ENCODE results near the gene CLIP4. TPM values are rescaled to one million over a fixed set of nuclear protein-coding genes. Genes with fewer than 3 reads are reported as not detected.

Gene CLIP4
- total and polyA plus RNA-seq, 2 of the 4 experiments (the other 2 are of a cell fraction): 29.7 to 66.3 TPM

- Histone ChIP-seq H3K18ac (ENCODE audit: low read depth, low read length) (no peak overlapping the region), H4K5ac (ENCODE audit: low read depth, low read length) (no peak overlapping the region), H3K56ac (ENCODE audit: extremely low read depth, insufficient read depth, low read length) (no peak overlapping the region), H2AK9ac (replicated peaks; ENCODE audit: low read depth, low read length, poor library complexity) (no peak overlapping the region), H2BK20ac (ENCODE audit: low read depth, low read length) (no peak overlapping the region), H4K8ac (ENCODE audit: low read depth in 2 of 2, low read length in 2 of 2) (no peak overlapping the region), H2BK15ac (ENCODE audit: low read depth, low read length) (no peak overlapping the region), H3K9me1 (ENCODE audit: insufficient read depth, low read length) (peaks cover 5% of the 10 kb centered on the region; the same call in 1 of the 2 replicates), H2AK5ac (ENCODE audit: low read depth, low read length) (no peak overlapping the region), H3K27ac (ENCODE audit: insufficient read depth, low read length) (no peak overlapping the region), H2BK120ac (ENCODE audit: low read depth, low read length) (no peak overlapping the region), H3K4me2 (ENCODE audit: low read depth, low read length) (no peak overlapping the region), H3K23ac (ENCODE audit: low read depth, low read length) (no peak overlapping the region), H3K14ac (replicated peaks; ENCODE audit: low read depth, low read length) (no peak overlapping the region), H3K36me3 (ENCODE audit: control insufficient read depth, insufficient read depth, low read length) (peaks cover 16% of the 10 kb centered on the region), H3K4me1 (ENCODE audit: control insufficient read depth, insufficient read depth, low read length) (peaks cover 5% of the 10 kb centered on the region), H2AFZ (replicated peaks; ENCODE audit: low read length, poor library complexity) (no peak overlapping the region), H3K9ac (ENCODE audit: low read depth, low read length) (no peak overlapping the region), H3K4me3 (ENCODE audit: insufficient read depth, low read depth, low read length) (no peak overlapping the region), H4K91ac (ENCODE audit: insufficient read depth, low read depth, low read length) (no peak overlapping the region), H3K27me3 (ENCODE audit: control insufficient read depth, insufficient read depth, low read length) (no peaks in the 10 kb centered on the region), H4K20me1 (ENCODE audit: insufficient read depth, low read length) (no peaks in the 10 kb centered on the region), H2BK5ac (ENCODE audit: low read depth, low read length, poor library complexity, severe bottlenecking) (no peak overlapping the region), H3K9me3 (ENCODE audit: control insufficient read depth, insufficient read depth, low read length) (no peaks in the 10 kb centered on the region), H3K79me1 (ENCODE audit: low read depth in 1 of 2, low read length in 2 of 2) (peaks cover 4 to 6% of the 10 kb centered on the region in 2 experiments; a peak in 1 of 4 replicates), H3K4ac (ENCODE audit: low read depth, low read length) (no peak overlapping the region)
- no peak for DNase-seq
- TF ChIP-seq ELK1 (IDR thresholded peaks at IDR 0.05; ENCODE audit: borderline replicate concordance, low read depth, low read length) (no peak), BHLHE40 (IDR thresholded peaks at IDR 0.05; ENCODE audit: low read depth, low read length) (no peak), RCOR1 (IDR thresholded peaks at IDR 0.05; ENCODE audit: insufficient replicate concordance, low read length) (no peak), MAFK (IDR thresholded peaks at IDR 0.05; ENCODE audit: low read depth, low read length) (no peak), MXI1 (IDR thresholded peaks at IDR 0.05; ENCODE audit: borderline replicate concordance, low read depth, low read length) (no peak), CHD1 (IDR thresholded peaks at IDR 0.05; ENCODE audit: low read depth, low read length) (no peak), RAD21 (IDR thresholded peaks at IDR 0.05; ENCODE audit: low read length) (no peak), FOS (IDR thresholded peaks at IDR 0.05; ENCODE audit: low read depth, low read length) (no peak), SMC3 (IDR thresholded peaks at IDR 0.05; ENCODE audit: low read depth, low read length) (no peak), NFE2L2 (IDR thresholded peaks at IDR 0.05; ENCODE audit: low read depth, low read length) (no peak), POLR2A (IDR thresholded peaks at IDR 0.05; ENCODE audit: low read depth, low read length) (no peak), USF2 (IDR thresholded peaks at IDR 0.05; ENCODE audit: low read depth, low read length) (no peak), MAZ (IDR thresholded peaks at IDR 0.05; ENCODE audit: borderline replicate concordance, low read depth, low read length) (no peak)
- TF ChIP-seq, protein P1, sequence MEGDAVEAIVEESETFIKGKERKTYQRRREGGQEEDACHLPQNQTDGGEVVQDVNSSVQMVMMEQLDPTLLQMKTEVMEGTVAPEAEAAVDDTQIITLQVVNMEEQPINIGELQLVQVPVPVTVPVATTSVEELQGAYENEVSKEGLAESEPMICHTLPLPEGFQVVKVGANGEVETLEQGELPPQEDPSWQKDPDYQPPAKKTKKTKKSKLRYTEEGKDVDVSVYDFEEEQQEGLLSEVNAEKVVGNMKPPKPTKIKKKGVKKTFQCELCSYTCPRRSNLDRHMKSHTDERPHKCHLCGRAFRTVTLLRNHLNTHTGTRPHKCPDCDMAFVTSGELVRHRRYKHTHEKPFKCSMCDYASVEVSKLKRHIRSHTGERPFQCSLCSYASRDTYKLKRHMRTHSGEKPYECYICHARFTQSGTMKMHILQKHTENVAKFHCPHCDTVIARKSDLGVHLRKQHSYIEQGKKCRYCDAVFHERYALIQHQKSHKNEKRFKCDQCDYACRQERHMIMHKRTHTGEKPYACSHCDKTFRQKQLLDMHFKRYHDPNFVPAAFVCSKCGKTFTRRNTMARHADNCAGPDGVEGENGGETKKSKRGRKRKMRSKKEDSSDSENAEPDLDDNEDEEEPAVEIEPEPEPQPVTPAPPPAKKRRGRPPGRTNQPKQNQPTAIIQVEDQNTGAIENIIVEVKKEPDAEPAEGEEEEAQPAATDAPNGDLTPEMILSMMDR (conservative IDR thresholded peaks at IDR 0.05; ENCODE audit: low read depth, low read length): no peak
- WGBS, 2 experiments (ENCODE audit: extremely low coverage in 2 of 2, insufficient read length in 1 of 2): no CpG with 5 or more reads among the region's 5 CpGs
- POLR2A ChIA-PET (ENCODE audit: unreplicated experiment): interaction anchor here (0.7 kb wide), 1 partner anchor 9 kb away, joined by 9 read pairs; no protein-coding TSS in a partner anchor
- BruUV-seq (replicated peaks): no TSS peak
- intact Hi-C loops (cut with micrococcal nuclease): no loop called here
- no peak for ATAC-seq (ENCODE audit: low read depth)
- CTCF ChIA-PET: interaction anchor here (0.6 kb wide), 2 partner anchors 205 to 361 kb away, joined by 4 to 6 read pairs; no protein-coding TSS in a partner anchor
- in situ Hi-C loops (cut with MboI; ENCODE audit: low sequenced_read_pairs): no loop called here
- dilution Hi-C loops (cut with HindIII; ENCODE audit: low sequenced_read_pairs, unreplicated experiment): no loop called here
These were observed 49.1 kb downstream of the CLIP4 start for GRCh38 chr2:29164091-29164846.
